GM19240 (cell line): Measurements from ENCODE around the gene CCDC14.
A peak's percentile ranks its signal among the peaks of the same experiment; 100 is the strongest.
"Not testable (repeated sequence)": the region's sequence is repeated elsewhere in the genome, so short reads cannot be mapped to it uniquely, and the experiment has no call there.

Experiments used
- DNase-seq: peaks from one replicate; pipeline ENCODE4 v3.0.0; 2011; ENCODE audit warnings: low spot score; ENCODE audit not compliant: insufficient read length

CCDC14 gene

DNA sequence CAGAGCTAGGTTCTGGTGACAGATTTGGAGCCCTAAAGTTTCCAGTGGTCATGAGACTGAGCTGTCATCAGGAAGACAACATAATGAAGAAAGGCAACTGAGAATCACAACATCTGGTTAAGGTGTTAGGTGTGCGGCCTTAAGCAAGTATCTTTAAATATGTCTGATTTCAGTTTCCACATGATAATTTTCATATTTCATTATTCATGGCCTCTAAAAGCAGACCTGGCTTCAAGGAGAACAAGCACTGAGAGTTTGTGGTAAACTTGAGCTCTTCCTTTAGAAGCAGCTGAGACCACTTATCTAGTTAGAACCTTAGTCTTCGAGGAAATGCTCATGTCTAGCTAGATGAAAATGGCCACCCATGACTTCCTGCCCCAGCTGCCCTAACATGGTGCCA is 51.2 kb downstream of the CCDC14 start:
- DNase-seq = no peak

DNA sequence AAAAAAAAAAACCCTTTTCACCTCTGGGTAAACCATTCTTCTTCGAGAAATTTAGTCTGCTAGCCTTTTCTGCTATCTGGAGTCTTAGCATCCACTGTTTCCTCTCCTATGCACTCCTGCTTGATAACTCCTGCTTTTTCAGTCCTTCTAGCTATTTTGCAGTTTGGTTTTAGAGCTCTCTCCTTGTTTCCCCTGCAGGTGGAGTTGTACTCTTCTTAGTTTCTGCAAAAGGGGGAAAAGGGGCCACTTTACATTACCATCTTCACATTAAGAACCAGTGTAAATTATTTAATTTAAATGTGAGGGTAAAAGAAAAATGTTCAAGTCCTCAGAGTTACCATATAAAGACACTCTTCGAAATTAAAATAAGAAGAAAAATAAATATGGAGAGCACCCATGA is 53.3 kb downstream of the CCDC14 start:
- DNase-seq = no peak

DNA sequence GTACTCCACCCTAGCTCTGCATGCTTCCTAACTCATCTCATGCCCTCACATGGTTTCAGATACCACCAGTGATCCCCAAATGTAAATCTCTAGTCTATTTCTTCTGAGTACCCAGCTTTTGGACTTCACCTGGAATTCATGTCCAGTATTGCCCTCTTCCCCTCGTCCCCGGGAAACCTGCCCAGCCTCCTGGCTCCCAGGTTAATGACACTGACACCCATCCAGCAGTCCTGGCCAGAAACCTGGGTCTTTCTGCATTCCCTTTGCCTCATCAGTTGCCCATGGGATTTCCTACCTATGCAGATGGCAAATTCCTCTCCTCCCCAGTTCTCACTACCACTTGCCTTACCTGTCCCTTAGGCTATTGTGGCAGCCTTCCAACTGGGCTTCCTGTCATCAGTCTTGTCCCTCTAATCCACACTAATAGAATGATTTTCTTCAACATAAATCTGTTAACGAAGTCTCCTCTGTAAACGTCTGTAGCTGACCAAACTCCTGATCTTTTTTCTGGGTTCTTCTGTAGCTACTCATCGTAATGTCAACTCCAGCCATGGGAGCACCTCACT is 61.6 kb downstream of the CCDC14 start:
- DNase-seq = no peak

DNA sequence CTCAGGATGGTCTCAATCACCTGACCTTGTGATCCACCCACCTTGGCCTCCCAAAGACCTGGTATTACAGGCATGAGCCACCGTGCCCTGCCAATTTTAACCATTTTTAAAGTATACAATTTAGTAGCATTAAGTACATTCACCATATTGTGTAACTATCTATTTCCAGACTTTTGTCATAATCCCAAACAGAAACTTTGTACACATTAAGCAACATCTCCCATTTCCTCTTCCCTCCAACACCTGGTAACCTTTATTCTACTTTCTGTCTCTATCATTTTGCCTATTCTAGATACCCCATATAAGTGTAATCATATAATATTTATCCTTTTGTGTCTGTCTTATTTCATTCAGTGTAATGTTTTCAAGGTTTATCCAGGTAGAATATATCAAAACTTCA is 68.0 kb downstream of the CCDC14 start:
- DNase-seq = no peak

- DNase-seq = no peak
Measured at GRCh38 chr3:123892195-123892594, 68.8 kb downstream of the CCDC14 start.

GRCh38 chr3:123890991-123891390 is 70.0 kb downstream of the CCDC14 start:
- not testable (repeated sequence) for DNase-seq

GRCh38 chr3:123890162-123890561 is 70.9 kb downstream of the CCDC14 start:
- not testable (repeated sequence) for DNase-seq

DNA sequence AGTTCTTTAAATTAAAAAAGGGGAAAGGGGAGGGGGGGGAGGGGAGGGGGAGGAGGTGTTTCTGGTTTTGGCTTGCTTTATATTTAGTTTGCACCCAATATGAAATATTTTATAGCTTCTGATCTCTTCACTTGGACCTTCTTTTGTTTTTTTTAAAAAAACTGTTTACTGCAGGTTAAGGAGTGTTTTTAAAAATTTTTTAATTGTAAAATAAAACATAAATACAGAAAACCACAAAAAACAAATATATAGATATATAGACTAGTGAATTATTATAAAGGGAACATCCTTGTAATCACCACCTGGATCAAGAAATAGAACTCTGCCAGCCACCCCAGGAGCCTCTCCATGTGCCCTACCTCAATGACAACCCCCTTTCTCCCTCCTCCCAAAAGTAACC is 76.0 kb downstream of the CCDC14 start:
- DNase-seq = no peak

DNA sequence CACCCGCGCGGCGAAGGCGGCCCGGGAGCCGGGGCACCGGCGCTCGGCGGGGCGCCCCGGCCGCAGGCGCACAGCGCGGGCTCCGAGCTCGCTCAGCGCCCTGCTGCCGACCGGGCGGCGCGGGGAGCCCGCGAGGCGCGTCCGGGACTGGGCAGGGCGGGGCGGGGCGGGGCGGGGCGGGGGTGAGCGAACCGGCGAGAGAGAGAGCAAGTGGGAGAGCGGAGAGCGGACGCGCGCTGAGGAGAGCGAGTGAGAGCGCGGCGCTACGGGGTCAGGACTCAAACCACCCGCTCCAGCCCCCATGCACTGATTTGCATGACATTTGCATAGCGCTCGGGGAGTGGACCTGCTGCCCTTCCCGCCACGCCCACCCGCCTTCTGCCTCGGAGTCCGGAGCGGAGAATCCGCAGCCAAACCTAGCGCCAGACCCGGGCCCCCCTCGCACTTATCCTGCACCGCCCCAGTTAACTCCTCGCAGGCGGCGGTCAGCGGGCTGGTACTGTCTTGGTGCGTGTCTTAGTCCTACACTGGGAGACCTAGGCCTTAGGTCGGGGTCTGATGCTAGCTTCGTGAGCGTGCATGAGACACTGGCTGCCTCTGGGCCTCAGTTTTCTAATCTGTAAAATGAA is 76.7 kb downstream of the CCDC14 start, which contains the start of gene MYLK:
TSS of gene MYLK (minus strand) at position 130 of the 629 bp plus-strand sequence. CDS start 90,491 bp downstream, outside the sequence.
- DNase-seq = peak; percentile 14

GRCh38 chr3:123883701-123884202 is 77.3 kb downstream of the CCDC14 start:
- no peak for DNase-seq

- DNase-seq = no peak
Measured at GRCh38 chr3:123883111-123883510, 77.9 kb downstream of the CCDC14 start.

GRCh38 chr3:123881771-123882170 is 79.3 kb downstream of the CCDC14 start:
- no peak for DNase-seq

DNA sequence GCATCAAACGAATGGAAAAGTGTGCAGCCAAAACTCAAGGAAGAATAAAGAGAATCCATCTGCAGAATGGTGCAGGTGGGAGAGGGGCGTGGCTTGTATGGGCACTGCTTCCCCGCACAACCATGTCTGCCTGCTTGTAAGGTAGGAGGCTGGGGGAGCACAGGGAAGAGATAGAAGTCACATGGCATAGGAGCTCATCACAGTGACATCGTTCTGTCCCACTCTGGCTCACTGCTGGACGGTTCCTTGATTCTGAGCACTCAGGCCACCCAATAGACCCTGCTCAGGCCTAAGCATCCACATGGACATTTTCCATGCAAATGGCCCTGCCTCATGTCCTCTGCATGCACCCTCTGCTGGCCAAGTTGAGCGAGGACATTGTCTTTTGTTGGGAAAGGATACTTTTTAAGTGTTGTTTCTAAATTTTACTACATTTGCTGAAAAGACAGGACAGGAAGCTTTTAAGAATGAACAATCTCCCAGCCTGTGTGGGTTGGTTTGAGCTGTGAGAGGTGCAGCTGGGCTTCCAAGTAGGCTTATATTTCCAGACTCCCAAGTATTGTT is 79.9 kb downstream of the CCDC14 start:
- DNase-seq = no peak

- no peak for DNase-seq
Measured at GRCh38 chr3:123878807-123879206, 82.2 kb downstream of the CCDC14 start.

DNA sequence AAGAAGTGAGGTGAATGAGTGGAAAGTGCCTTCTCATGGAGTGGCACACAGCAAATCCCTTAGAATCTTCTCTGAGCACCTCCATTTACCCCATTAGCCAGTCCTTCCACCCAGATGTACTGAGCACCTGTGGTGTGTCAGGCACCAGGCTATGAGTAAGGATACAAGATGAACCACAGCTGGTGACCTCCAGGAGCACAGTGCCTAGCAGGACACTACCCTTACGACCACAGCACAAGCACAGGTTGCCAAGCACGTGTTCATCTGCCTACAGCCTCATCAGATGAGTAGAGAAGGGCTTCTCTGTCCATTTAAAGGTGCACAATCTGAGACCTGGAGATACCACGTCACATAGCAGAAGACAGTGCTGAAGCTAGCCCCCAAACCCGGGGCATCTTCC is 83.1 kb downstream of the CCDC14 start:
- DNase-seq = no peak

GRCh38 chr3:123877466-123877865 is 83.6 kb downstream of the CCDC14 start:
- no peak for DNase-seq

DNA sequence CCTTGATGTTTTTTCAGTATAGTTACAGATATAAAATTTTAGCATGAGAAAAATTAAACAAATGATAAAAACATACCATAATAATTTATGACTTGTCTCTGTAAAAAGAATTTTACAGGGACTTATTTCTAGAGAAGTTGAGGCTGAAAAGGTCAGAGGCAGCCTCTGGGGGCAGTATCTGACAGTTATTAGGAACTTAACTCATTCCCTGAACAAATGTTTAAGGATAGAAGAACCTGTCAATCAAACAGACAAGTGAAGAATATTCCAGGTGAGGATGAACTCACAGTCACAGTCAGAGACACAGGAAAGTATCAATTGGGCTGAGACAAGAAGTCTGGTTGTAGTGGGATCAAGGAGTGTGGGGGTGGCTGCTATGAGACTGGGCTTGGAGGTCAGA is 84.2 kb downstream of the CCDC14 start:
- no peak for DNase-seq

DNA sequence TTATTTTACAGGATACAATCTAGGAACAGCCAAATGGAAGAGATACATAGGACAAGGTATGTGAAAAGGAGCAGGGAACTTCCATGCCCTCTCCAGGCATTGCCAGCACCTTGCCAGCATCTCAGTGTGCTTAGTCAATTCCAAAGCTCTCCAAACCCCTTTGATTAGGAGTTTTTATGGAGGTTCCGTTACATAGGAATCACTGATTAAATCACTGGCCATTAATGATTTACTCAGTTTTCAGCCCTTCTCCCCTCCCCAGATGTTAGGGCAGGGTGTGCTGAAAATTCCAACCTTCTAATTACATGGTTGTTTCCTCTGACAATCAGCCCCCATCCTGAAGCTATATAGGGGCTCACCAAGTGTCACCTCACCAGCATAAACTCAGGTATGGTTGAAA is 88.4 kb downstream of the CCDC14 start:
- no peak for DNase-seq

DNA sequence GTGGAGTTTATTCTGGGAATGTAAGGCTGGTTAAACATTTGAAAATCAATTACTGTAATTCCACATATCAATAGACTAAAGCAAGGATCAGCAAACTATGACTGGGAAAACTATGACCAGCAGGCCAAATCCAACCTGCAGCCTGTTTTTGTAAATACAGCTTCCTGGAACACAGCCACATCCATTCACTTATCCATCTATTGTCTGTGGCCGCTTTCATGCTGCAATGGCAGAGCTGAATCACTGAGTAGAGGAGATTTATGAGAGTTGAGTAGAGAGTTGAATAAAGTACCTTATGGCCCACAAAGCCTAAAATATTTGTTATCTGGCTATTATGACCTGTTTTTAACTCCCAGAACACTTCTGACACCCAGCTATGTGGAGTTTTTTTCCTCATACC is 89.1 kb downstream of the CCDC14 start:
- DNase-seq = no peak

- no peak for DNase-seq
Measured at GRCh38 chr3:123870033-123870432, 91.0 kb downstream of the CCDC14 start.

- DNase-seq = no peak
Measured at GRCh38 chr3:123869165-123869564, 91.9 kb downstream of the CCDC14 start.

- no peak for DNase-seq
Measured at GRCh38 chr3:123864706-123865105, 96.3 kb downstream of the CCDC14 start.
